Measurements from ENCODE around the gene GPD1.

Gene GPD1

GRCh38 chr12:50102646-50103309 is 1.0 kb upstream of the GPD1 start:
- H3K27me3 ChIP-seq (replicated peaks in 2 of 5; ENCODE audit: control insufficient read depth in 4 of 5, insufficient read depth in 5 of 5, low read length in 4 of 5), result no peaks in the 10 kb centered on the region
- CTCF ChIA-PET, result interaction anchor here (10.5 to 14.1 kb wide), 2 partner anchors 7 to 16 kb away, joined by 89 to 168 read pairs; partner anchors contain the start of genes COX14 and SMARCD1
- no peak overlapping the region for H3K27ac ChIP-seq (ENCODE audit: insufficient read depth in 1 of 2, low read depth in 1 of 2, low read length in 2 of 2, poor library complexity in 1 of 2, severe bottlenecking in 2 of 2)
- H3K4me1 ChIP-seq (ENCODE audit: control extremely low read depth in 1 of 4, control insufficient read depth in 4 of 4, insufficient read depth in 4 of 4, low read length in 3 of 4), result no peaks in the 10 kb centered on the region
- peaks cover 1 to 36% (median 25%) of the 10 kb centered on the region in 4 experiments for H3K36me3 ChIP-seq (ENCODE audit: control insufficient read depth in 4 of 4, insufficient read depth in 4 of 4, low read length in 3 of 4)
- POLR2A ChIA-PET, result interaction anchor here (0.6 to 1.1 kb wide), 3 partner anchors 9 to 918 kb away, joined by 3 read pairs; no protein-coding TSS in a partner anchor
- no peak for DNase-seq
- no peaks in the 10 kb centered on the region for H3K9me3 ChIP-seq (ENCODE audit: control extremely low read depth in 1 of 5, control insufficient read depth in 4 of 5, insufficient read depth in 2 of 5, low read depth in 1 of 5, low read length in 4 of 5)
- WGBS (ENCODE audit: insufficient coverage), result 100% methylated on average over 4 of the region's 8 CpGs
- no peak overlapping the region for H3K4me3 ChIP-seq (ENCODE audit: control insufficient read depth in 1 of 7, extremely low read depth in 1 of 7, insufficient read depth in 4 of 7, low read depth in 2 of 7, low read length in 6 of 7)

- Histone ChIP-seq H3K27ac (ENCODE audit: insufficient read depth in 1 of 2, low read depth in 1 of 2, low read length in 2 of 2, poor library complexity in 1 of 2, severe bottlenecking in 2 of 2) (no peak overlapping the region), H3K4me3 (ENCODE audit: control insufficient read depth in 1 of 7, extremely low read depth in 1 of 7, insufficient read depth in 4 of 7, low read depth in 2 of 7, low read length in 6 of 7) (no peak overlapping the region), H3K27me3 (replicated peaks in 2 of 5; ENCODE audit: control insufficient read depth in 4 of 5, insufficient read depth in 5 of 5, low read length in 4 of 5) (no peaks in the 10 kb centered on the region), H3K36me3 (ENCODE audit: control insufficient read depth in 4 of 4, insufficient read depth in 4 of 4, low read length in 3 of 4) (peaks cover 0 to 30% (median 19%) of the 10 kb centered on the region in 4 experiments), H3K9me3 (ENCODE audit: control extremely low read depth in 1 of 5, control insufficient read depth in 4 of 5, insufficient read depth in 2 of 5, low read depth in 1 of 5, low read length in 4 of 5) (no peaks in the 10 kb centered on the region), H3K4me1 (ENCODE audit: control extremely low read depth in 1 of 4, control insufficient read depth in 4 of 4, insufficient read depth in 4 of 4, low read length in 3 of 4) (no peaks in the 10 kb centered on the region)
- 80% methylated on average over 2 of the region's 2 CpGs for WGBS (ENCODE audit: insufficient coverage)
- CTCF ChIA-PET, result interaction anchor here (0.8 to 14.1 kb wide), 3 partner anchors 7 to 64 kb away, joined by 3 to 168 read pairs (median 89); partner anchors contain the start of genes CERS5, COX14 and SMARCD1
- POLR2A ChIA-PET, result interaction anchor here (1.1 kb wide), 2 partner anchors 9 to 13 kb away, joined by 3 read pairs; no protein-coding TSS in a partner anchor
- no peak for DNase-seq
Observed at GRCh38 chr12:50103351-50103750, 457 bp upstream of the GPD1 start.

- POLR2A ChIA-PET, result interaction anchor here (0.5 kb wide), 1 partner anchor 13 kb away, joined by 3 read pairs; no protein-coding TSS in a partner anchor
- no peak for DNase-seq
- Histone ChIP-seq H3K9me3 (ENCODE audit: control extremely low read depth in 1 of 5, control insufficient read depth in 4 of 5, insufficient read depth in 2 of 5, low read depth in 1 of 5, low read length in 4 of 5) (no peaks in the 10 kb centered on the region), H3K36me3 (ENCODE audit: control insufficient read depth in 4 of 4, insufficient read depth in 4 of 4, low read length in 3 of 4) (peaks cover 0 to 17% (median 11%) of the 10 kb centered on the region in 4 experiments), H3K27ac (ENCODE audit: insufficient read depth in 1 of 2, low read depth in 1 of 2, low read length in 2 of 2, poor library complexity in 1 of 2, severe bottlenecking in 2 of 2) (no peak overlapping the region), H3K4me3 (ENCODE audit: control insufficient read depth in 1 of 7, extremely low read depth in 1 of 7, insufficient read depth in 4 of 7, low read depth in 2 of 7, low read length in 6 of 7) (no peak overlapping the region), H3K4me1 (ENCODE audit: control extremely low read depth in 1 of 4, control insufficient read depth in 4 of 4, insufficient read depth in 4 of 4, low read length in 3 of 4) (no peaks in the 10 kb centered on the region), H3K27me3 (replicated peaks in 2 of 5; ENCODE audit: control insufficient read depth in 4 of 5, insufficient read depth in 5 of 5, low read length in 4 of 5) (no peaks in the 10 kb centered on the region)
- WGBS (ENCODE audit: insufficient coverage), result 92% methylated on average over 11 of the region's 14 CpGs
- CTCF ChIA-PET, result interaction anchor here (0.6 to 14.1 kb wide), 5 partner anchors 8 to 63 kb away, joined by 3 to 168 read pairs (median 4); partner anchors contain the start of genes CERS5 and SMARCD1
Observed at GRCh38 chr12:50104417-50105366, 884 bp downstream of the GPD1 start.

GRCh38 chr12:50105913-50106450 is 2.2 kb downstream of the GPD1 start:
- no peak overlapping the region for H3K27ac ChIP-seq (ENCODE audit: insufficient read depth in 1 of 2, low read depth in 1 of 2, low read length in 2 of 2, poor library complexity in 1 of 2, severe bottlenecking in 2 of 2)
- no peaks in the 10 kb centered on the region for H3K9me3 ChIP-seq (ENCODE audit: control extremely low read depth in 1 of 5, control insufficient read depth in 4 of 5, insufficient read depth in 2 of 5, low read depth in 1 of 5, low read length in 4 of 5)
- peaks cover 0 to 9% (median 5%) of the 10 kb centered on the region in 4 experiments for H3K36me3 ChIP-seq (ENCODE audit: control insufficient read depth in 4 of 4, insufficient read depth in 4 of 4, low read length in 3 of 4)
- no peak for DNase-seq
- ChIA-PET CTCF (interaction anchor here (1.8 to 14.1 kb wide), 3 partner anchors 7 to 20 kb away, joined by 6 to 168 read pairs (median 89); partner anchors contain the start of genes GPD1 and SMARCD1), POLR2A (no interaction called here)
- WGBS (ENCODE audit: insufficient coverage), result 100% methylated on average over 9 of the region's 12 CpGs
- no peak overlapping the region for H3K4me3 ChIP-seq (ENCODE audit: control insufficient read depth in 1 of 7, extremely low read depth in 1 of 7, insufficient read depth in 4 of 7, low read depth in 2 of 7, low read length in 6 of 7)
- no peaks in the 10 kb centered on the region for H3K27me3 ChIP-seq (replicated peaks in 2 of 5; ENCODE audit: control insufficient read depth in 4 of 5, insufficient read depth in 5 of 5, low read length in 4 of 5)
- peaks cover 0 to 11% (median 4%) of the 10 kb centered on the region in 4 experiments for H3K4me1 ChIP-seq (ENCODE audit: control extremely low read depth in 1 of 4, control insufficient read depth in 4 of 4, insufficient read depth in 4 of 4, low read length in 3 of 4)

GRCh38 chr12:50106907-50107306 is 3.1 kb downstream of the GPD1 start:
- H3K4me3 ChIP-seq (ENCODE audit: control insufficient read depth in 1 of 7, extremely low read depth in 1 of 7, insufficient read depth in 4 of 7, low read depth in 2 of 7, low read length in 6 of 7), result no peak overlapping the region
- H3K9me3 ChIP-seq (ENCODE audit: control extremely low read depth in 1 of 5, control insufficient read depth in 4 of 5, insufficient read depth in 2 of 5, low read depth in 1 of 5, low read length in 4 of 5), result no peaks in the 10 kb centered on the region
- CTCF ChIA-PET, result interaction anchor here (1.0 to 14.1 kb wide), 5 partner anchors 8 to 60 kb away, joined by 3 to 168 read pairs (median 6); partner anchors contain the start of genes CERS5, GPD1 and SMARCD1
- 100% methylated on average over 3 of the region's 3 CpGs for WGBS (ENCODE audit: insufficient coverage)
- H3K36me3 ChIP-seq (ENCODE audit: control insufficient read depth in 4 of 4, insufficient read depth in 4 of 4, low read length in 3 of 4), result peaks cover 0 to 4% (median under 1%) of the 10 kb centered on the region in 4 experiments
- peaks cover 0 to 14% (median 8%) of the 10 kb centered on the region in 4 experiments for H3K4me1 ChIP-seq (ENCODE audit: control extremely low read depth in 1 of 4, control insufficient read depth in 4 of 4, insufficient read depth in 4 of 4, low read length in 3 of 4)
- DNase-seq, result no peak
- H3K27me3 ChIP-seq (replicated peaks in 2 of 5; ENCODE audit: control insufficient read depth in 4 of 5, insufficient read depth in 5 of 5, low read length in 4 of 5), result no peaks in the 10 kb centered on the region
- H3K27ac ChIP-seq (ENCODE audit: insufficient read depth in 1 of 2, low read depth in 1 of 2, low read length in 2 of 2, poor library complexity in 1 of 2, severe bottlenecking in 2 of 2), result no peak overlapping the region
- POLR2A ChIA-PET, result no interaction called here

GRCh38 chr12:50107416-50108268 is 3.8 kb downstream of the GPD1 start:
- Histone ChIP-seq H3K36me3 (ENCODE audit: control insufficient read depth in 4 of 4, insufficient read depth in 4 of 4, low read length in 3 of 4) (no peaks in the 10 kb centered on the region), H3K4me3 (ENCODE audit: control insufficient read depth in 1 of 7, extremely low read depth in 1 of 7, insufficient read depth in 4 of 7, low read depth in 2 of 7, low read length in 6 of 7) (no peak overlapping the region), H3K4me1 (ENCODE audit: control extremely low read depth in 1 of 4, control insufficient read depth in 4 of 4, insufficient read depth in 4 of 4, low read length in 3 of 4) (peaks cover 0 to 16% (median 10%) of the 10 kb centered on the region in 4 experiments), H3K27me3 (replicated peaks in 2 of 5; ENCODE audit: control insufficient read depth in 4 of 5, insufficient read depth in 5 of 5, low read length in 4 of 5) (no peaks in the 10 kb centered on the region), H3K27ac (ENCODE audit: insufficient read depth in 1 of 2, low read depth in 1 of 2, low read length in 2 of 2, poor library complexity in 1 of 2, severe bottlenecking in 2 of 2) (no peak overlapping the region), H3K9me3 (ENCODE audit: control extremely low read depth in 1 of 5, control insufficient read depth in 4 of 5, insufficient read depth in 2 of 5, low read depth in 1 of 5, low read length in 4 of 5) (no peaks in the 10 kb centered on the region)
- DNase-seq, result no peak
- CTCF ChIA-PET, result interaction anchor here (1.0 to 14.1 kb wide), 7 partner anchors 9 to 118 kb away, joined by 3 to 168 read pairs (median 4); partner anchors contain the start of genes CERS5, GPD1 and SMARCD1
- POLR2A ChIA-PET, result interaction anchor here (0.6 kb wide), 1 partner anchor 1122 kb away, joined by 3 read pairs; no protein-coding TSS in a partner anchor
- 97% methylated on average over 11 of the region's 17 CpGs for WGBS (ENCODE audit: insufficient coverage)
